ENCODE data around the gene ZBTB4. TPM values are rescaled to one million over a fixed set of nuclear protein-coding genes. Genes with fewer than 3 reads are reported as not detected.

The ZBTB4 gene
- total and polyA plus RNA-seq, 9 of the 15 experiments (the other 6 are each of a cell fraction or from before 2014, with no cell fraction given): 0.92 to 6.9 (median 3.3) TPM

GRCh38 chr17:7484067-7484918 lies 4.9 kb upstream of the ZBTB4 start, which contains the start of gene POLR2A (continued):
- peak; percentile 72; the same call in 1 of the 2 replicates for TF ChIP-seq ZHX1 (conservative IDR thresholded peaks at IDR 0.05; ENCODE audit: low read length)
- TF ChIP-seq ZNF263 (CRISPR knock-in tag; IDR thresholded peaks at IDR 0.05; ENCODE audit: borderline replicate concordance): peak; percentile 94
- 0 out of 2 replicates have a peak, but pooled peaks have one; percentile 71 for TF ChIP-seq PHB (CRISPR knock-in tag; IDR thresholded peaks at IDR 0.05)
- TF ChIP-seq ZBED1 (IDR thresholded peaks at IDR 0.05): 0 out of 2 replicates have a peak, but pooled peaks have one; percentile 39
- TF ChIP-seq POLR2A (conservative IDR thresholded peaks at IDR 0.05): peak; percentile 100
- TF ChIP-seq EP300 (IDR thresholded peaks at IDR 0.05; ENCODE audit: low read length): peak; percentile 14; the same call in 1 of the 2 replicates
- no peak for TF ChIP-seq SREBF1 (IDR thresholded peaks at IDR 0.05; ENCODE audit: borderline replicate concordance, low read depth, low read length)
- TF ChIP-seq, protein P1, sequence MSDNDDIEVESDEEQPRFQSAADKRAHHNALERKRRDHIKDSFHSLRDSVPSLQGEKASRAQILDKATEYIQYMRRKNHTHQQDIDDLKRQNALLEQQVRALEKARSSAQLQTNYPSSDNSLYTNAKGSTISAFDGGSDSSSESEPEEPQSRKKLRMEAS (CRISPR knock-in tag; IDR thresholded peaks at IDR 0.05): peak; percentile 63
- no peak for TF ChIP-seq TCFL5 (CRISPR knock-in tag; conservative IDR thresholded peaks at IDR 0.05)
- TF ChIP-seq PRDM10 (IDR thresholded peaks at IDR 0.05; ENCODE audit: partially characterized antibody): peak; percentile 99
- TF ChIP-seq, protein P2, sequence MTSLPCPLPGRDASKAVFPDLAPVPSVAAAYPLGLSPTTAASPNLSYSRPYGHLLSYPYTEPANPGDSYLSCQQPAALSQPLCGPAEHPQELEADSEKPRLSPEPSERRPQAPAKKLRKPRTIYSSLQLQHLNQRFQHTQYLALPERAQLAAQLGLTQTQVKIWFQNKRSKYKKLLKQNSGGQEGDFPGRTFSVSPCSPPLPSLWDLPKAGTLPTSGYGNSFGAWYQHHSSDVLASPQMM (CRISPR knock-in tag; IDR thresholded peaks at IDR 0.05): no peak
- TF ChIP-seq CGGBP1 (CRISPR knock-in tag; IDR thresholded peaks at IDR 0.05): peak; percentile 95; the same call in 1 of the 2 replicates
- TF ChIP-seq ZKSCAN1 (IDR thresholded peaks at IDR 0.05; ENCODE audit: low read depth, low read length): peak; percentile 5; the same call in 1 of the 2 replicates
- no peak for TF ChIP-seq MAFG (tag; conservative IDR thresholded peaks at IDR 0.05)
- peak; percentile 92 for TF ChIP-seq HBP1 (CRISPR knock-in tag; IDR thresholded peaks at IDR 0.05)
- TF ChIP-seq PTRF (tag; IDR thresholded peaks at IDR 0.05): no peak
